ENCODE data around the gene LAIR2.
"Not testable (repeated sequence)": the region's sequence is repeated elsewhere in the genome, so short reads cannot be mapped to it uniquely, and the experiment has no call there.

The LAIR2 gene

GRCh38 chr19:54493967-54494585, 8.6 kb upstream of the LAIR2 start:
- DNase-seq: no peak

GRCh38 chr19:54495284-54495683, 7.3 kb upstream of the LAIR2 start:
- not testable (repeated sequence) for DNase-seq

- not testable (repeated sequence) for DNase-seq
Measured at GRCh38 chr19:54497747-54498450, 4.7 kb upstream of the LAIR2 start.

GRCh38 chr19:54498451-54498772, 4.2 kb upstream of the LAIR2 start:
- DNase-seq: not testable (repeated sequence)

GRCh38 chr19:54505542-54505941, 2.9 kb downstream of the LAIR2 start:
- DNase-seq: not testable (repeated sequence)

- DNase-seq: no peak
Measured at GRCh38 chr19:54506079-54506478, 3.4 kb downstream of the LAIR2 start.

- DNase-seq: not testable (repeated sequence)
Measured at GRCh38 chr19:54507038-54507717, 4.5 kb downstream of the LAIR2 start.

GRCh38 chr19:54507824-54508223, 5.2 kb downstream of the LAIR2 start:
- DNase-seq: no peak

GRCh38 chr19:54508487-54508886, 5.9 kb downstream of the LAIR2 start:
- DNase-seq: not testable (repeated sequence)

GRCh38 chr19:54509200-54509940, 6.7 kb downstream of the LAIR2 start:
- not testable (repeated sequence) for DNase-seq

GRCh38 chr19:54515156-54515555, 12.5 kb downstream of the LAIR2 start:
- DNase-seq: no peak

GRCh38 chr19:54517483-54517882, 14.9 kb downstream of the LAIR2 start:
- no peak for DNase-seq

GRCh38 chr19:54518844-54519243, 16.2 kb downstream of the LAIR2 start:
- DNase-seq: no peak

- DNase-seq: no peak
Measured at GRCh38 chr19:54521022-54521859, 18.6 kb downstream of the LAIR2 start.

GRCh38 chr19:54521860-54522513, 19.4 kb downstream of the LAIR2 start:
- no peak for DNase-seq

GRCh38 chr19:54523403-54523802, 20.8 kb downstream of the LAIR2 start:
- no peak for DNase-seq

- no peak for DNase-seq
Measured at GRCh38 chr19:54525636-54526035, 23.0 kb downstream of the LAIR2 start.

GRCh38 chr19:54526972-54527371, 24.3 kb downstream of the LAIR2 start:
- DNase-seq: no peak

- DNase-seq: no peak
Measured at GRCh38 chr19:54530866-54531265, 28.2 kb downstream of the LAIR2 start.

- no peak for DNase-seq
Measured at GRCh38 chr19:54532528-54532927, 29.9 kb downstream of the LAIR2 start.

GRCh38 chr19:54533476-54533875, 30.8 kb downstream of the LAIR2 start:
- no peak for DNase-seq

- DNase-seq: no peak
Measured at GRCh38 chr19:54534156-54534555, 31.5 kb downstream of the LAIR2 start.

Data from activated gamma-delta T cell (primary cell).